Transverse colon (tissue), 4 donors: ENCODE measurements around the gene LINGO1. TPM values are rescaled to one million over a fixed set of nuclear protein-coding genes. Genes with fewer than 3 reads are reported as not detected.

Experiments
- DNase-seq: peaks from one replicate; pipeline ENCODE4 v3.0.0-alpha.2; 2019
- H3K27ac ChIP-seq, 4 donors: fragments of 200-600 bp; sonication (generic); 2 replicates each; pipeline ENCODE4 v1.5.1; 2016 to 2018; ENCODE audit warnings: inconsistent platforms in 4 of 4
- H3K27me3 ChIP-seq: fragments of 200-600 bp; sonication (generic); 2 replicates; pipeline ENCODE4 v1.5.1; 2017; ENCODE audit warnings: inconsistent platforms
- H3K36me3 ChIP-seq, 4 donors: fragments of 200-600 bp; sonication (generic); 2 replicates each; pipeline ENCODE4 v1.5.1; 2017 to 2019; ENCODE audit warnings: inconsistent platforms in 4 of 4
- H3K4me1 ChIP-seq, 4 donors: fragments of 200-600 bp; sonication (generic); 2 replicates each; pipeline ENCODE4 v1.5.1; 2017 to 2020; ENCODE audit warnings: inconsistent platforms in 4 of 4
- H3K4me3 ChIP-seq, 4 donors: fragments of 200-600 bp; sonication (generic); 1 replicate in 1 of 4; 2 replicates in 3 of 4; pipeline versions ENCODE4 v1.5.1 to v1.6.1; 2017 to 2019; ENCODE audit warnings: inconsistent platforms in 4 of 4
- H3K9me3 ChIP-seq, 2 donors: fragments of 200-600 bp; sonication (generic); 2 replicates each; pipeline ENCODE4 v1.5.1; 2017 to 2019; ENCODE audit warnings: inconsistent platforms in 2 of 2
- EP300 ChIP-seq: sonication (generic); formaldehyde crosslinking; IDR thresholded peaks from one replicate; pipeline ENCODE4 v1.6.1; 2017; ENCODE audit warnings: antibody characterized with exemption, low read depth
- POLR2A ChIP-seq: fragments of 450-650 bp; IDR thresholded peaks from one replicate; pipeline ENCODE4 v1.6.1; 2016; ENCODE audit warnings: antibody characterized with exemption, mild to moderate bottlenecking, moderate library complexity
- POLR2AphosphoS5 ChIP-seq, 3 donors: sonication (generic); formaldehyde crosslinking; IDR thresholded peaks; one replicate each; pipeline ENCODE4 v1.6.1; 2016; ENCODE audit warnings: antibody characterized with exemption in 3 of 3
- WGBS, 2 donors: methylation state at CpG; one replicate each; pipeline ENCODE4 v1.1.5; 2018; ENCODE audit warnings: low coverage in 1 of 2; 5-methylcytosine and 5-hydroxymethylcytosine counted together
- in situ Hi-C, 4 donors: fragments of 200-750 bp; cut with MboI; loops; one replicate each; pipeline versions ENCODE4 v1.15.0 to v1.15.1; 2017; ENCODE audit warnings: low sequenced_read_pairs in 3 of 4, low pct_ligation_motif_present in 1 of 4, low pct_unique_long_range_greater_than_20kb in 1 of 4
- intact Hi-C: fragments of 100-400 bp; cut with DNase I; formaldehyde crosslinking; loops from one replicate; pipeline ENCODE4 v1.15.1; 2023; ENCODE audit warnings: low total_unique reads
- total RNA-seq, 4 donors: library from RNA; depleted of rRNA; stranded (reverse); fragments of >200 nt; gene quantifications; one replicate each; pipeline ENCODE4 v1.1.0, GENCODE V29; 2016
- TF ChIP-seq, protein P1 (sequence below), 5 experiments: fragments of 200-600 bp in 3 of 5; fragments of 450-650 bp in 2 of 5; sonication (generic) in 3 of 5; IDR thresholded peaks; 1 replicate in 2 of 5; 2 replicates in 3 of 5; pipeline ENCODE4 v1.5.1; 2016 to 2017; ENCODE audit warnings: antibody characterized with exemption in 5 of 5, inconsistent platforms in 3 of 5, mild to moderate bottlenecking in 2 of 5, moderate library complexity in 1 of 5

Gene LINGO1
- total RNA-seq, 4 donors from 2014 or later = 0.27 to 0.95 TPM; not detected in 2

DNA sequence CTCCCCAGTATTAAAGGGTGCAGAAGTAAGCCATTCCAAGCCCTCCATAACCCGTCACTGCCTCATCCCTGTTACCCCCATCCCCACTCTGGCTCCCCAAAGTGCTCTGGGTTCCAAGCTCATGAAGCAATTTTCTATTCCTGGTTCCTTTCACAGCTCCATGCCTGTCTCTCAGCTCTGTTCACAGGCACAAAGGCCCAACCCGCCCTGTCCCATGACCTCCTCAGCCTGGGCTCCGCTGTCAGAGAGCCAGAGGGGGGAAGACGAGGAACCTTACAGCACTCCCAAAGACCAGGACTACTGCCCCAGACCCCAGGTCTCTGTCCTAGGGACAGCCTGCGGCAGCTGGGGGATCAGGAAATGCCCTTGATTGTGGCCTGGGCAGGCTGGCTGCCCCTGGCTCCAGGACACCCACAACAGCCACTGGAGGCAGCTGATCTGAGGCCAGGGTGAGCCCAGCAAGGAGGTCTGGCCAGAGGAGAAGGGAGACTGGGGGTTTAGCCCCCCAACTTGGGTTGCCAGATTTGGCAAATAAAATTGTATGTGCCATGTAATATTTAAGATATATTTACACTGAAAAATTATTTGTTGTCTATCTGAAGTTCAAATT, 43.2 kb upstream of the LINGO1 start:
- Histone ChIP-seq H3K36me3 (no peaks in the 10 kb centered on the region), H3K4me1 (no peaks in the 10 kb centered on the region), H3K27ac (no peak overlapping the region), H3K4me3 (no peak overlapping the region), H3K9me3 (no peaks in the 10 kb centered on the region), H3K27me3 (peaks cover 28% of the 10 kb centered on the region)
- no peak for DNase-seq
- in situ Hi-C loops = no loop called here
- 76% methylated on average over 4 of the region's 5 CpGs; no CpG with 5 or more reads in 1 of the 2 donors for WGBS, 2 donors
- intact Hi-C loops = no loop called here
- TF ChIP-seq, protein P1, sequence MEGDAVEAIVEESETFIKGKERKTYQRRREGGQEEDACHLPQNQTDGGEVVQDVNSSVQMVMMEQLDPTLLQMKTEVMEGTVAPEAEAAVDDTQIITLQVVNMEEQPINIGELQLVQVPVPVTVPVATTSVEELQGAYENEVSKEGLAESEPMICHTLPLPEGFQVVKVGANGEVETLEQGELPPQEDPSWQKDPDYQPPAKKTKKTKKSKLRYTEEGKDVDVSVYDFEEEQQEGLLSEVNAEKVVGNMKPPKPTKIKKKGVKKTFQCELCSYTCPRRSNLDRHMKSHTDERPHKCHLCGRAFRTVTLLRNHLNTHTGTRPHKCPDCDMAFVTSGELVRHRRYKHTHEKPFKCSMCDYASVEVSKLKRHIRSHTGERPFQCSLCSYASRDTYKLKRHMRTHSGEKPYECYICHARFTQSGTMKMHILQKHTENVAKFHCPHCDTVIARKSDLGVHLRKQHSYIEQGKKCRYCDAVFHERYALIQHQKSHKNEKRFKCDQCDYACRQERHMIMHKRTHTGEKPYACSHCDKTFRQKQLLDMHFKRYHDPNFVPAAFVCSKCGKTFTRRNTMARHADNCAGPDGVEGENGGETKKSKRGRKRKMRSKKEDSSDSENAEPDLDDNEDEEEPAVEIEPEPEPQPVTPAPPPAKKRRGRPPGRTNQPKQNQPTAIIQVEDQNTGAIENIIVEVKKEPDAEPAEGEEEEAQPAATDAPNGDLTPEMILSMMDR (IDR thresholded peaks at IDR 0.05) = no peak
- no peak for TF ChIP-seq EP300
- no peak for TF ChIP-seq POLR2AphosphoS5 (IDR thresholded peaks at IDR 0.05)
- TF ChIP-seq POLR2A = no peak

GRCh38 chr15:77674327-77674726, 41.6 kb upstream of the LINGO1 start:
- in situ Hi-C loops = no loop called here
- TF ChIP-seq POLR2A (no peak), EP300 (no peak), POLR2AphosphoS5 (IDR thresholded peaks at IDR 0.05) (no peak)
- TF ChIP-seq, protein P1 (IDR thresholded peaks at IDR 0.05) = no peak

GRCh38 chr15:77673866-77674265, 41.2 kb upstream of the LINGO1 start:
- TF ChIP-seq, protein P1 (IDR thresholded peaks at IDR 0.05) = no peak
- no peak for TF ChIP-seq EP300
- TF ChIP-seq POLR2AphosphoS5 (IDR thresholded peaks at IDR 0.05) = no peak
- intact Hi-C loops = no loop called here
- no peaks in the 10 kb centered on the region for H3K36me3 ChIP-seq
- H3K4me1 ChIP-seq = no peaks in the 10 kb centered on the region
- in situ Hi-C loops = no loop called here
- 65 to 72% methylated on average over 5 of the region's 5 CpGs for WGBS, 2 donors
- no peaks in the 10 kb centered on the region for H3K9me3 ChIP-seq
- H3K27me3 ChIP-seq = peaks cover 31% of the 10 kb centered on the region
- H3K4me3 ChIP-seq = no peak overlapping the region
- no peak for DNase-seq
- H3K27ac ChIP-seq = no peak overlapping the region

More at GRCh38 chr15:77674327-77674726, 41.6 kb upstream of the LINGO1 start:
- Histone ChIP-seq H3K4me1 (no peaks in the 10 kb centered on the region), H3K9me3 (no peaks in the 10 kb centered on the region), H3K27ac (no peak overlapping the region), H3K4me3 (no peak overlapping the region), H3K27me3 (peaks cover 32% of the 10 kb centered on the region), H3K36me3 (no peaks in the 10 kb centered on the region)
- DNase-seq = no peak
- 74 to 84% methylated on average over 4 to 7 of the region's 7 CpGs for WGBS, 2 donors
- intact Hi-C loops = no loop called here

- Histone ChIP-seq H3K4me3 (no peak overlapping the region), H3K4me1 (no peaks in the 10 kb centered on the region), H3K27ac (no peak overlapping the region), H3K36me3 (no peaks in the 10 kb centered on the region), H3K27me3 (peaks cover 31% of the 10 kb centered on the region), H3K9me3 (no peaks in the 10 kb centered on the region)
- intact Hi-C loops (no loop called here), in situ Hi-C loops (no loop called here)
- no peak for TF ChIP-seq POLR2AphosphoS5 (IDR thresholded peaks at IDR 0.05)
- TF ChIP-seq, protein P1 (IDR thresholded peaks at IDR 0.05) = no peak
- no peak for TF ChIP-seq EP300
- no peak for TF ChIP-seq POLR2A
- no peak for DNase-seq
- 0 to 53% methylated on average over 1 to 7 of the region's 7 CpGs for WGBS, 2 donors
These were observed 39.4 kb upstream of the LINGO1 start for GRCh38 chr15:77672135-77672534.
